Endothelial cell of umbilical vein (primary cell): ENCODE measurements around the gene MYOG. TPM values are rescaled to one million over a fixed set of nuclear protein-coding genes. Genes with fewer than 3 reads are reported as not detected.

Experiments
- BruUV-seq: library from RNA; stranded (reverse); fragments of 400-500 nt; replicated peaks from 2 replicates; lab custom pipeline; 2021; lab: Mats Ljungman, UMichigan
- CTCF ChIA-PET: fragments of 300-600, 350-600 bp; sonication (Branson Sonifier 250); formaldehyde crosslinking; loops from one replicate; lab custom pipeline; 2021; ENCODE audit warnings: antibody characterized with exemption, inconsistent platforms; lab: Charles Lee
- POLR2A ChIA-PET: fragments of 300-600, 350-600 bp; sonication (Branson Sonifier 250); formaldehyde crosslinking; loops from one replicate; lab custom pipeline; 2021; ENCODE audit warnings: antibody characterized with exemption, inconsistent platforms; lab: Charles Lee
- DNase-seq: peaks from one replicate; pipeline ENCODE4 v3.0.0-alpha.2; 2011; ENCODE audit warnings: low read depth, low spot score
- FAIRE-seq: peaks from 2 replicates; lab custom pipeline; 2011; peaks lifted over from hg19 to GRCh38; lab: Jason Lieb, UNC
- H2AFZ ChIP-seq: 2 replicates; pipeline ENCODE4 v1.6.0; 2012; ENCODE audit warnings: low read depth, low read length, control low read depth, inconsistent platforms
- H3K27ac ChIP-seq: 2 replicates; pipeline ENCODE4 v1.5.1; 2011; ENCODE audit warnings: low read depth, mild to moderate bottlenecking, control low read depth, low read length, moderate library complexity; ENCODE audit not compliant: insufficient read depth
- H3K27me3 ChIP-seq, 2 experiments: 2 replicates each; pipeline versions ENCODE4 v1.6.0 to v1.6.1; 2011; ENCODE audit warnings: low read length in 2 of 2, mixed read lengths in 1 of 2; ENCODE audit not compliant: control insufficient read depth in 2 of 2, insufficient read depth in 2 of 2
- H3K36me3 ChIP-seq, 2 experiments: 2 replicates in 1 of 2; 3 replicates in 1 of 2; pipeline ENCODE4 v1.5.1; 2011; ENCODE audit warnings: low read length in 2 of 2, mild to moderate bottlenecking in 1 of 2, moderate library complexity in 1 of 2; ENCODE audit not compliant: control insufficient read depth in 2 of 2, insufficient read depth in 2 of 2; ENCODE audit errors: extremely low read depth in 1 of 2
- H3K4me1 ChIP-seq: 3 replicates; pipeline ENCODE4 v1.5.1; 2011; ENCODE audit warnings: mild to moderate bottlenecking, low read length; ENCODE audit not compliant: control insufficient read depth, insufficient read depth; ENCODE audit errors: extremely low read depth
- H3K4me2 ChIP-seq: 2 replicates; pipeline ENCODE4 v1.6.1; 2011; ENCODE audit warnings: low read length, control low read depth, mixed read lengths; ENCODE audit not compliant: insufficient read depth
- H3K4me3 ChIP-seq, 3 experiments: fragments of 200-600 bp in 1 of 3; sonication (generic), shearing (Covaris generic) in 1 of 3; replicated peaks in 1 of 3; 2 replicates each; pipeline ENCODE4 v1.5.1; 2011 to 2016; ENCODE audit warnings: control low read depth in 3 of 3, low read length in 3 of 3, mild to moderate bottlenecking in 2 of 3, inconsistent platforms in 1 of 3, low read depth in 1 of 3, moderate library complexity in 1 of 3; ENCODE audit not compliant: insufficient read depth in 1 of 3
- H3K79me2 ChIP-seq: 2 replicates; pipeline ENCODE4 v1.6.0; 2012; ENCODE audit warnings: low read length, inconsistent platforms; ENCODE audit not compliant: control insufficient read depth, insufficient read depth
- H3K9ac ChIP-seq: replicated peaks from 2 replicates; pipeline ENCODE3; 2011; ENCODE audit warnings: low read length, control low read depth; ENCODE audit not compliant: insufficient read depth; ENCODE audit errors: extremely low read depth
- H3K9me1 ChIP-seq: replicated peaks from 3 replicates; pipeline ENCODE4 v1.6.0; 2011; ENCODE audit warnings: mild to moderate bottlenecking, low read length; ENCODE audit not compliant: control insufficient read depth, insufficient read depth; ENCODE audit errors: extremely low read depth
- H3K9me3 ChIP-seq: replicated peaks from 2 replicates; pipeline ENCODE4 v1.5.1; 2012; ENCODE audit warnings: low read length, inconsistent platforms; ENCODE audit not compliant: control insufficient read depth, insufficient read depth
- H4K20me1 ChIP-seq: replicated peaks from 2 replicates; pipeline ENCODE3; 2011; ENCODE audit warnings: mild to moderate bottlenecking, low read length; ENCODE audit not compliant: control insufficient read depth, insufficient read depth; ENCODE audit errors: extremely low read depth
- EZH2 ChIP-seq: IDR thresholded peaks from 2 replicates; pipeline ENCODE4 v1.6.1; 2012; ENCODE audit warnings: borderline replicate concordance, low read depth, mild to moderate bottlenecking, moderate library complexity, low read length, inconsistent platforms; ENCODE audit not compliant: severe bottlenecking
- FOS ChIP-seq: IDR thresholded peaks from 2 replicates; pipeline ENCODE4 v1.6.1; 2011; ENCODE audit warnings: mild to moderate bottlenecking, low read length, moderate library complexity, borderline replicate concordance; ENCODE audit not compliant: insufficient read depth
- GATA2 ChIP-seq: IDR thresholded peaks from 2 replicates; pipeline ENCODE4 v1.7.0; 2011; ENCODE audit warnings: low read depth, mild to moderate bottlenecking, moderate library complexity, mixed read lengths, low read length; ENCODE audit not compliant: insufficient read length, insufficient read depth
- JUN ChIP-seq: IDR thresholded peaks from 2 replicates; pipeline ENCODE4 v1.6.1; 2011; ENCODE audit warnings: borderline replicate concordance, low read depth; ENCODE audit not compliant: insufficient read length, insufficient read depth
- MYC ChIP-seq: IDR thresholded peaks from one replicate; pipeline ENCODE4 v1.6.1; 2011; ENCODE audit warnings: mild to moderate bottlenecking, low read depth, low read length
- POLR2A ChIP-seq: IDR thresholded peaks from 2 replicates; pipeline ENCODE4 v1.6.1; 2012; ENCODE audit warnings: low read depth, mild to moderate bottlenecking, control low read depth, low read length
- POLR2AphosphoS5 ChIP-seq: IDR thresholded peaks from 2 replicates; pipeline ENCODE4 v1.6.1; 2012; ENCODE audit warnings: low read depth, mild to moderate bottlenecking, control low read depth, low read length, moderate library complexity; ENCODE audit not compliant: insufficient read depth
- dilution Hi-C: fragments of 300-500 bp; cut with MboI; formaldehyde crosslinking; loops from one replicate; pipeline ENCODE4 v1.15.0; 2019; ENCODE audit warnings: low sequenced_read_pairs; ENCODE audit not compliant: extremely low pct_ligation_motif_present
- intact Hi-C: fragments of 100-400 bp; cut with micrococcal nuclease; formaldehyde crosslinking; loops from one replicate; pipeline ENCODE4 v1.10.0; 2022
- polyA plus RNA-seq, 4 experiments: library from polyadenylated mRNA; depleted of rRNA in 3 of 4; stranded (reverse) in 3 of 4; unstranded in 1 of 4; fragments of >200 nt; gene quantifications; 2 replicates each; pipeline versions ENCODE4 v1.2.1 to v1.2.3, GENCODE V29; 2011 to 2012; ENCODE audit warnings: missing spikeins in 1 of 4
- total RNA-seq: library from RNA; stranded (reverse); gene quantifications from 2 replicates; pipeline ENCODE4 v1.2.3, GENCODE V29; 2021
- TF ChIP-seq, protein P1 (sequence below), 2 donors: IDR thresholded peaks; 1 replicate in 1 of 2; 2 replicates in 1 of 2; pipeline ENCODE4 v1.5.1; 2011; ENCODE audit warnings: low read length in 2 of 2, mild to moderate bottlenecking in 2 of 2, moderate library complexity in 2 of 2, control low read depth in 1 of 2, inconsistent platforms in 1 of 2, low read depth in 1 of 2; ENCODE audit not compliant: insufficient read depth in 1 of 2; ENCODE audit errors: extremely low read depth in 1 of 2
- TF ChIP-seq, protein P2 (sequence below): IDR thresholded peaks from 2 replicates; pipeline ENCODE4 v1.6.1; 2011; ENCODE audit not compliant: insufficient read depth, insufficient read length

Gene MYOG
- total and polyA plus RNA-seq, 2 donors (not counting 3 experiments of a cell fraction or from before 2014, with no cell fraction given) = not detected

DNA sequence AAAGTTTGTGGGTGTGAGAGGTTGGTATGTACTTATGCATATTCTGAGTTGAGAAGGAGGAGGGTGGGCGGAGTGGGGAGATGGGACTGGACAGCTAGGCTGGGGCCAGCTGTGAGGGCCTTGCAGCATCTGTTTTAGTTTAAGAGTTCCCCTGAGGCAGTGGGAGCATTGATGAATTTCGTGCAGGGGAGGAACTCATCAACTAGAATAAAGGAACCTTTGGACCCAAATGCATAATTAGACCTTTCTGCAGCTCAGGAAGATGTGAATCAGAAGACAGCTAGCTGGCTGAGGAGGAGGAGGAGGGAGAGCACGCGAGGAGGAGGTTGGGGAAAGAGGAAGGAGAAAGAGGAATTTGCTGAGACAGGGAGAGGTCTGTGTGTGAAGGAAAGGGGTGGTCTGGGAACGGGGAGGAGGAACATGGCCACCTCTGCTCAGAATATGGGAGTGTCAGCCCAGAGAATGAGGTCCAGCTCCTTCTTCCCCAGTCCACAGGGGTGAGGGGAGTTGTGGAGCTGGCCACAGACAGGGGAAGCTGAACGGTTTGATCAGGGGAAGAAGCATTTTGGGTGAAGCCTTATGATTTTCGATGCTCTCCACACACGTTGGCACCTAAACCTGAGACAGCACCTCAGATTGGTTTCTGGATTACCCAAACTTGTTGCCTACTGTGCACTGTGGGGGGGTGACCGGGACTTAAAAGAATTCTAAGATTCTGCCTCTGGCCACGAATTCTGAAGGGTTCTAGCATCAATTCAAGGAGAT lies 27.7 kb downstream of the MYOG start:
- no TSS peak for BruUV-seq
- POLR2A ChIA-PET = no interaction called here
- no peak overlapping the region for H3K27ac ChIP-seq

DNA sequence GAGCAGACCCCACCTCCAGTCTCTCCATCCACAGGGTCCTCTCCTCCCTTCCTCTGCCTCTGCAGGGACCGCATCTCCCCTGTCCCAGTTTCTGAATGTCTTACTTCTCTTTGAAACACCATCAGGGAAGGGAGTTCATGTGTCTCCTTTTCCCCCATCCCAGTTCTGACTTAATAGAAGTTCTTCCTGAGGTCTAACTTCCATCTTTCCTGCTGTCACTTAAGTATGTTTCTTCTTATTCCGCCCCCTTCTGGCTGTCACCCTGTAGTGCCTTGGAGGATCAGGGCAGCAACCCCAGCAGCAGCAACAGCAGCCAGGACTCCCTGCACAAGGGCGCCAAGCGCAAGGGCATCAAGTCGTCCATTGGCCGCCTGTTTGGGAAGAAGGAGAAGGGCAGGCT lies 29.3 kb downstream of the MYOG start:
- H3K4me2 ChIP-seq = no peak overlapping the region
- H3K27ac ChIP-seq = no peak overlapping the region
- ChIA-PET CTCF (interaction anchor here (0.6 to 1.8 kb wide), 2 partner anchors 17 to 282 kb away, joined by 8 to 14 read pairs; no protein-coding TSS in a partner anchor), POLR2A (no interaction called here)
- no peaks in the 10 kb centered on the region for H3K9me3 ChIP-seq
- intact Hi-C loops = no loop called here
- no peak for DNase-seq
- H3K79me2 ChIP-seq = no peaks in the 10 kb centered on the region
- dilution Hi-C loops = no loop called here
- H3K4me3 ChIP-seq = no peak overlapping the region
- no peaks in the 10 kb centered on the region for H4K20me1 ChIP-seq
- no peak overlapping the region for H2AFZ ChIP-seq
- no peak for FAIRE-seq
- no peaks in the 10 kb centered on the region for H3K9me1 ChIP-seq
- H3K4me1 ChIP-seq = no peaks in the 10 kb centered on the region
- no TSS peak for BruUV-seq
- no peak overlapping the region for H3K9ac ChIP-seq
- peaks cover 0 to 5% of the 10 kb centered on the region in 2 experiments for H3K27me3 ChIP-seq
- H3K36me3 ChIP-seq = no peaks in the 10 kb centered on the region
- no peak for TF ChIP-seq POLR2AphosphoS5
- TF ChIP-seq FOS = no peak
- TF ChIP-seq JUN = no peak
- TF ChIP-seq, protein P1, sequence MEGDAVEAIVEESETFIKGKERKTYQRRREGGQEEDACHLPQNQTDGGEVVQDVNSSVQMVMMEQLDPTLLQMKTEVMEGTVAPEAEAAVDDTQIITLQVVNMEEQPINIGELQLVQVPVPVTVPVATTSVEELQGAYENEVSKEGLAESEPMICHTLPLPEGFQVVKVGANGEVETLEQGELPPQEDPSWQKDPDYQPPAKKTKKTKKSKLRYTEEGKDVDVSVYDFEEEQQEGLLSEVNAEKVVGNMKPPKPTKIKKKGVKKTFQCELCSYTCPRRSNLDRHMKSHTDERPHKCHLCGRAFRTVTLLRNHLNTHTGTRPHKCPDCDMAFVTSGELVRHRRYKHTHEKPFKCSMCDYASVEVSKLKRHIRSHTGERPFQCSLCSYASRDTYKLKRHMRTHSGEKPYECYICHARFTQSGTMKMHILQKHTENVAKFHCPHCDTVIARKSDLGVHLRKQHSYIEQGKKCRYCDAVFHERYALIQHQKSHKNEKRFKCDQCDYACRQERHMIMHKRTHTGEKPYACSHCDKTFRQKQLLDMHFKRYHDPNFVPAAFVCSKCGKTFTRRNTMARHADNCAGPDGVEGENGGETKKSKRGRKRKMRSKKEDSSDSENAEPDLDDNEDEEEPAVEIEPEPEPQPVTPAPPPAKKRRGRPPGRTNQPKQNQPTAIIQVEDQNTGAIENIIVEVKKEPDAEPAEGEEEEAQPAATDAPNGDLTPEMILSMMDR (IDR thresholded peaks at IDR 0.05; ENCODE audit: extremely low read depth in 1 of 2, insufficient read depth in 1 of 2, low read depth in 1 of 2, low read length in 2 of 2) = no peak
- no peak for TF ChIP-seq MYC
- no peak for TF ChIP-seq POLR2A
- no peak for TF ChIP-seq GATA2
- TF ChIP-seq EZH2 = no peak
- TF ChIP-seq, protein P2, sequence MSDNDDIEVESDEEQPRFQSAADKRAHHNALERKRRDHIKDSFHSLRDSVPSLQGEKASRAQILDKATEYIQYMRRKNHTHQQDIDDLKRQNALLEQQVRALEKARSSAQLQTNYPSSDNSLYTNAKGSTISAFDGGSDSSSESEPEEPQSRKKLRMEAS = no peak

More for the DNA sequence above, 27.7 kb downstream of the MYOG start:
- DNase-seq (no peak), FAIRE-seq (no peak)
- Histone ChIP-seq H3K9me3 (no peaks in the 10 kb centered on the region), H3K4me1 (no peaks in the 10 kb centered on the region), H3K4me3 (no peak overlapping the region), H3K4me2 (no peak overlapping the region), H2AFZ (no peak overlapping the region), H3K36me3 (no peaks in the 10 kb centered on the region), H3K9ac (no peak overlapping the region), H4K20me1 (no peaks in the 10 kb centered on the region), H3K9me1 (no peaks in the 10 kb centered on the region), H3K27me3 (peaks cover 0 to 5% of the 10 kb centered on the region in 2 experiments), H3K79me2 (no peaks in the 10 kb centered on the region)
- dilution Hi-C loops = no loop called here
- no peak for TF ChIP-seq EZH2
- TF ChIP-seq POLR2A = no peak
- TF ChIP-seq JUN = no peak
- intact Hi-C loops = no loop called here
- CTCF ChIA-PET = interaction anchor here (1.0 to 2.1 kb wide), 3 partner anchors 11 to 26 kb away, joined by 3 to 4 read pairs (median 3); no protein-coding TSS in a partner anchor
